ENCODE measurements around the gene LAMB4. TPM values are rescaled to one million over a fixed set of nuclear protein-coding genes. Genes with fewer than 3 reads are reported as not detected.

Gene LAMB4
- polyA plus RNA-seq, 1 of the 3 experiments (the other 2 are of a cell fraction) = 0.36 TPM

DNA sequence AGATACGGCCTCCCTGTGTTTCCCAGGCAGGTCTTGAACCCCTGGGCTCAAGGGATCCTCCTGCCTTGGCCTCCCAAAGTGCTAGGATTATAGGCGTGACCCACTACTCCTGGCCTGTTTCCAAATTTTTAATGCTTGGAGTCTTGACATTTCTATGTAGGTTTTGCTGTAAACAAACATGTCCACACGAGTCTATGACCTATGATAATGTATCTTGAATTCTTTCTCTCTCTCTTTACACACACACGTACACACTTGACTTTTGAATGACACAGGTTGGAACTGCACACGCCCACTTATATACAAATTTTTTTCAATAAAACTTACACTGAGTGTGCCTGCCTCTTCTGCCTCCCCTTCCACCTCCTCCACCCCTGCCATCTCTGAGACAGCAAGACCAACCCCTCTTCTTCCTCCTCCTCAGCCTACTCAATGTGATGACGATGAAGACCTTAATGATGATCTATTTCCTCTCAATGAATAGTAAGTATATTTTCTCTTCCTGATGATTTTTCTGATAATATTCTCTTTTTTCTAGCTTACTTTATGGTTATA lies 83.1 kb downstream of the LAMB4 start:
- CTCF ChIA-PET = interaction anchor here (1.3 kb wide), 1 partner anchor 14 kb away, joined by 3 read pairs; no protein-coding TSS in a partner anchor

More for the DNA sequence above, 83.1 kb downstream of the LAMB4 start:
- H3K4me3 ChIP-seq (ENCODE audit: low read depth in 2 of 2, low read length in 1 of 2) = no peak overlapping the region
- no peaks in the 10 kb centered on the region for H3F3A ChIP-seq (replicated peaks; ENCODE audit: insufficient read depth)
- no peaks in the 10 kb centered on the region for H3K9me3 ChIP-seq
- no peaks in the 10 kb centered on the region for H4K20me1 ChIP-seq (ENCODE audit: insufficient read depth)
- no peak overlapping the region for H3K27ac ChIP-seq (ENCODE audit: low read depth in 2 of 2, low read length in 1 of 2)
- H3K4me2 ChIP-seq = no peak overlapping the region
- TF ChIP-seq, protein P1, sequence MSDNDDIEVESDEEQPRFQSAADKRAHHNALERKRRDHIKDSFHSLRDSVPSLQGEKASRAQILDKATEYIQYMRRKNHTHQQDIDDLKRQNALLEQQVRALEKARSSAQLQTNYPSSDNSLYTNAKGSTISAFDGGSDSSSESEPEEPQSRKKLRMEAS (IDR thresholded peaks at IDR 0.05; ENCODE audit: low read depth) = no peak
- TF ChIP-seq, protein P2, sequence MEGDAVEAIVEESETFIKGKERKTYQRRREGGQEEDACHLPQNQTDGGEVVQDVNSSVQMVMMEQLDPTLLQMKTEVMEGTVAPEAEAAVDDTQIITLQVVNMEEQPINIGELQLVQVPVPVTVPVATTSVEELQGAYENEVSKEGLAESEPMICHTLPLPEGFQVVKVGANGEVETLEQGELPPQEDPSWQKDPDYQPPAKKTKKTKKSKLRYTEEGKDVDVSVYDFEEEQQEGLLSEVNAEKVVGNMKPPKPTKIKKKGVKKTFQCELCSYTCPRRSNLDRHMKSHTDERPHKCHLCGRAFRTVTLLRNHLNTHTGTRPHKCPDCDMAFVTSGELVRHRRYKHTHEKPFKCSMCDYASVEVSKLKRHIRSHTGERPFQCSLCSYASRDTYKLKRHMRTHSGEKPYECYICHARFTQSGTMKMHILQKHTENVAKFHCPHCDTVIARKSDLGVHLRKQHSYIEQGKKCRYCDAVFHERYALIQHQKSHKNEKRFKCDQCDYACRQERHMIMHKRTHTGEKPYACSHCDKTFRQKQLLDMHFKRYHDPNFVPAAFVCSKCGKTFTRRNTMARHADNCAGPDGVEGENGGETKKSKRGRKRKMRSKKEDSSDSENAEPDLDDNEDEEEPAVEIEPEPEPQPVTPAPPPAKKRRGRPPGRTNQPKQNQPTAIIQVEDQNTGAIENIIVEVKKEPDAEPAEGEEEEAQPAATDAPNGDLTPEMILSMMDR (IDR thresholded peaks at IDR 0.05) = no peak
- TF ChIP-seq, protein P3, sequence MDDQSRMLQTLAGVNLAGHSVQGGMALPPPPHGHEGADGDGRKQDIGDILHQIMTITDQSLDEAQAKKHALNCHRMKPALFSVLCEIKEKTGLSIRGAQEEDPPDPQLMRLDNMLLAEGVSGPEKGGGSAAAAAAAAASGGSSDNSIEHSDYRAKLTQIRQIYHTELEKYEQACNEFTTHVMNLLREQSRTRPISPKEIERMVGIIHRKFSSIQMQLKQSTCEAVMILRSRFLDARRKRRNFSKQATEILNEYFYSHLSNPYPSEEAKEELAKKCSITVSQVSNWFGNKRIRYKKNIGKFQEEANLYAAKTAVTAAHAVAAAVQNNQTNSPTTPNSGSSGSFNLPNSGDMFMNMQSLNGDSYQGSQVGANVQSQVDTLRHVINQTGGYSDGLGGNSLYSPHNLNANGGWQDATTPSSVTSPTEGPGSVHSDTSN (IDR thresholded peaks at IDR 0.05) = no peak
- no peak for TF ChIP-seq EP300 (IDR thresholded peaks at IDR 0.05; ENCODE audit: borderline replicate concordance in 1 of 2, low read depth in 1 of 2, low read length in 1 of 2)
- no peak for TF ChIP-seq JUND (IDR thresholded peaks at IDR 0.05)
- no peak for TF ChIP-seq FOXJ3 (CRISPR knock-in tag; IDR thresholded peaks at IDR 0.05)
- no peak for TF ChIP-seq RCOR1 (IDR thresholded peaks at IDR 0.05; ENCODE audit: low read length)
- no peak for TF ChIP-seq SIN3A (IDR thresholded peaks at IDR 0.05; ENCODE audit: borderline replicate concordance, low read depth, low read length)
- TF ChIP-seq, protein P4, sequence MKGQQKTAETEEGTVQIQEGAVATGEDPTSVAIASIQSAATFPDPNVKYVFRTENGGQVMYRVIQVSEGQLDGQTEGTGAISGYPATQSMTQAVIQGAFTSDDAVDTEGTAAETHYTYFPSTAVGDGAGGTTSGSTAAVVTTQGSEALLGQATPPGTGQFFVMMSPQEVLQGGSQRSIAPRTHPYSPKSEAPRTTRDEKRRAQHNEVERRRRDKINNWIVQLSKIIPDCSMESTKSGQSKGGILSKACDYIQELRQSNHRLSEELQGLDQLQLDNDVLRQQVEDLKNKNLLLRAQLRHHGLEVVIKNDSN (IDR thresholded peaks at IDR 0.05; ENCODE audit: borderline replicate concordance, low read depth) = no peak
- no peak for TF ChIP-seq POLR2AphosphoS5 (IDR thresholded peaks at IDR 0.05; ENCODE audit: low read depth, low read length)
- no peak for TF ChIP-seq MXI1 (IDR thresholded peaks at IDR 0.05; ENCODE audit: low read depth, low read length)
- TF ChIP-seq YY1 (IDR thresholded peaks at IDR 0.05; ENCODE audit: low read depth) = no peak
- TF ChIP-seq FOXM1 (IDR thresholded peaks at IDR 0.05; ENCODE audit: low read depth) = no peak
- TF ChIP-seq TEAD4 (IDR thresholded peaks at IDR 0.05; ENCODE audit: borderline replicate concordance, insufficient read depth) = no peak
- TF ChIP-seq, protein P5, sequence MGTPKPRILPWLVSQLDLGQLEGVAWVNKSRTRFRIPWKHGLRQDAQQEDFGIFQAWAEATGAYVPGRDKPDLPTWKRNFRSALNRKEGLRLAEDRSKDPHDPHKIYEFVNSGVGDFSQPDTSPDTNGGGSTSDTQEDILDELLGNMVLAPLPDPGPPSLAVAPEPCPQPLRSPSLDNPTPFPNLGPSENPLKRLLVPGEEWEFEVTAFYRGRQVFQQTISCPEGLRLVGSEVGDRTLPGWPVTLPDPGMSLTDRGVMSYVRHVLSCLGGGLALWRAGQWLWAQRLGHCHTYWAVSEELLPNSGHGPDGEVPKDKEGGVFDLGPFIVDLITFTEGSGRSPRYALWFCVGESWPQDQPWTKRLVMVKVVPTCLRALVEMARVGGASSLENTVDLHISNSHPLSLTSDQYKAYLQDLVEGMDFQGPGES (IDR thresholded peaks at IDR 0.05; ENCODE audit: low read depth, low read length) = no peak
- no peak for TF ChIP-seq MEF2A (IDR thresholded peaks at IDR 0.05; ENCODE audit: borderline replicate concordance, low read depth)
- no peak for TF ChIP-seq TAF1 (IDR thresholded peaks at IDR 0.05; ENCODE audit: borderline replicate concordance, low read depth, low read length)
- TF ChIP-seq, protein P6, sequence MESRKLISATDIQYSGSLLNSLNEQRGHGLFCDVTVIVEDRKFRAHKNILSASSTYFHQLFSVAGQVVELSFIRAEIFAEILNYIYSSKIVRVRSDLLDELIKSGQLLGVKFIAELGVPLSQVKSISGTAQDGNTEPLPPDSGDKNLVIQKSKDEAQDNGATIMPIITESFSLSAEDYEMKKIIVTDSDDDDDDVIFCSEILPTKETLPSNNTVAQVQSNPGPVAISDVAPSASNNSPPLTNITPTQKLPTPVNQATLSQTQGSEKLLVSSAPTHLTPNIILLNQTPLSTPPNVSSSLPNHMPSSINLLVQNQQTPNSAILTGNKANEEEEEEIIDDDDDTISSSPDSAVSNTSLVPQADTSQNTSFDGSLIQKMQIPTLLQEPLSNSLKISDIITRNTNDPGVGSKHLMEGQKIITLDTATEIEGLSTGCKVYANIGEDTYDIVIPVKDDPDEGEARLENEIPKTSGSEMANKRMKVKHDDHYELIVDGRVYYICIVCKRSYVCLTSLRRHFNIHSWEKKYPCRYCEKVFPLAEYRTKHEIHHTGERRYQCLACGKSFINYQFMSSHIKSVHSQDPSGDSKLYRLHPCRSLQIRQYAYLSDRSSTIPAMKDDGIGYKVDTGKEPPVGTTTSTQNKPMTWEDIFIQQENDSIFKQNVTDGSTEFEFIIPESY (IDR thresholded peaks at IDR 0.05; ENCODE audit: borderline replicate concordance, low read depth) = no peak
- POLR2A ChIA-PET = no interaction called here
- H3K36me3 ChIP-seq (replicated peaks in 1 of 2; ENCODE audit: control insufficient read depth in 1 of 2, insufficient read depth in 2 of 2, low read length in 1 of 2) = no peaks in the 10 kb centered on the region
- no peak overlapping the region for H3K9ac ChIP-seq
- 0 out of 4 replicates have a peak, but pooled peaks cover 0 to 7% of the 10 kb centered on the region in 2 experiments for H3K4me1 ChIP-seq (ENCODE audit: control insufficient read depth in 1 of 2, insufficient read depth in 2 of 2, low read depth in 1 of 2, low read length in 1 of 2)
- H3K27me3 ChIP-seq (ENCODE audit: insufficient read depth) = no peaks in the 10 kb centered on the region
- no peaks in the 10 kb centered on the region for H3K9me2 ChIP-seq
- 86% methylated on average over 6 of the region's 6 CpGs for WGBS (ENCODE audit: low lambda C conversion rate)
- H2AFZ ChIP-seq (ENCODE audit: low read depth) = no peak overlapping the region
- no peak for DNase-seq
- no peaks in the 10 kb centered on the region for H3K79me2 ChIP-seq (ENCODE audit: insufficient read depth)
